GM18858 (cell line): ENCODE results near the gene GIMAP2.
"Not testable (repeated sequence)": the region's sequence is repeated elsewhere in the genome, so short reads cannot be mapped to it uniquely, and the experiment has no call there.

ENCODE experiments used
- ATAC-seq: cut with Tn5 transposase; IDR thresholded peaks from one replicate; pipeline ENCODE4 v1.9.1; 2021; ENCODE audit not compliant: unreplicated experiment

GIMAP2 gene

GRCh38 chr7:150685219-150686029 lies at the start of gene GIMAP2:
TSS of gene GIMAP2 (plus strand) at chr7:150685706. CDS start at chr7:150687060, 1,354 bp downstream.
- peak; percentile 90 for ATAC-seq

GRCh38 chr7:150641854-150642253 lies 43.7 kb upstream of the GIMAP2 start:
- ATAC-seq = no peak

GRCh38 chr7:150642926-150643325 lies 42.6 kb upstream of the GIMAP2 start:
- ATAC-seq = no peak

GRCh38 chr7:150645259-150646020 lies 40.1 kb upstream of the GIMAP2 start:
- no peak for ATAC-seq

- no peak for ATAC-seq
Observed at GRCh38 chr7:150648353-150649079, 37.0 kb upstream of the GIMAP2 start.

- no peak for ATAC-seq
Observed at GRCh38 chr7:150649080-150649385, 36.5 kb upstream of the GIMAP2 start.

- no peak for ATAC-seq
Observed at GRCh38 chr7:150654692-150655091, 30.8 kb upstream of the GIMAP2 start.

- ATAC-seq = no peak
Observed at GRCh38 chr7:150656047-150656446, 29.5 kb upstream of the GIMAP2 start.

GRCh38 chr7:150657526-150657925 lies 28.0 kb upstream of the GIMAP2 start:
- ATAC-seq = no peak

- ATAC-seq = no peak
Observed at GRCh38 chr7:150660939-150661613, 24.4 kb upstream of the GIMAP2 start.

- ATAC-seq = not testable (repeated sequence)
Observed at GRCh38 chr7:150662821-150663220, 22.7 kb upstream of the GIMAP2 start.

- ATAC-seq = no peak
Observed at GRCh38 chr7:150663802-150664494, 21.6 kb upstream of the GIMAP2 start.

GRCh38 chr7:150665089-150665748 lies 20.3 kb upstream of the GIMAP2 start:
- ATAC-seq = no peak

GRCh38 chr7:150665896-150666295 lies 19.6 kb upstream of the GIMAP2 start:
- no peak for ATAC-seq

GRCh38 chr7:150666412-150666811 lies 19.1 kb upstream of the GIMAP2 start:
- no peak for ATAC-seq

GRCh38 chr7:150668472-150668911 lies 17.0 kb upstream of the GIMAP2 start:
- peak; percentile 70 for ATAC-seq

- no peak for ATAC-seq
Observed at GRCh38 chr7:150668977-150669376, 16.5 kb upstream of the GIMAP2 start.

- ATAC-seq = not testable (repeated sequence)
Observed at GRCh38 chr7:150671798-150672585, 13.5 kb upstream of the GIMAP2 start.

- no peak for ATAC-seq
Observed at GRCh38 chr7:150675714-150676113, 9.8 kb upstream of the GIMAP2 start.
